Body of pancreas (tissue), 4 donors: ENCODE data around the gene SF3B3. TPM values are rescaled to one million over a fixed set of nuclear protein-coding genes. Genes with fewer than 3 reads are reported as not detected.

Experiments used
- ATAC-seq: fragments of 150-250 bp; one replicate; pipeline ENCODE4 v1.9.1; 2016
- DNase-seq, 4 donors: peaks; one replicate each; pipeline ENCODE4 v3.0.0-alpha.2; 2019
- H3K27ac ChIP-seq, 4 donors: fragments of 200-600 bp; sonication (generic); 1 replicate in 3 of 4; 2 replicates in 1 of 4; pipeline versions ENCODE4 v1.5.1 to v1.6.1; 2016 to 2019; ENCODE audit warnings: mild to moderate bottlenecking in 1 of 4, mixed read lengths in 1 of 4, moderate library complexity in 1 of 4
- H3K27me3 ChIP-seq, 2 donors: fragments of 200-600 bp; sonication (generic); one replicate each; pipeline ENCODE4 v1.6.0; 2016; ENCODE audit warnings: mild to moderate bottlenecking in 1 of 2
- H3K36me3 ChIP-seq, 2 donors: fragments of 200-600 bp; sonication (generic); replicated peaks in 1 of 2; 2 replicates each; pipeline ENCODE4 v1.5.1; 2016; ENCODE audit warnings: low read depth in 2 of 2; ENCODE audit not compliant: insufficient read depth in 1 of 2
- H3K4me1 ChIP-seq: fragments of 200-600 bp; sonication (generic); one replicate; pipeline ENCODE4 v1.6.0; 2016
- H3K4me3 ChIP-seq, 2 donors: fragments of 200-600 bp; sonication (generic); 1 replicate in 1 of 2; 2 replicates in 1 of 2; pipeline ENCODE4 v1.5.1; 2016 to 2019
- H3K9me3 ChIP-seq, 3 donors: fragments of 200-600 bp; sonication (generic); 1 replicate in 2 of 3; 2 replicates in 1 of 3; pipeline ENCODE4 v1.5.1; 2016
- CTCF ChIP-seq, 7 experiments: fragments of 450-650 bp in 4 of 7; fragments of 200-600 bp in 3 of 7; sonication (generic) in 3 of 7; IDR thresholded peaks; one replicate each; pipeline ENCODE4 v1.5.1; 2016 to 2019; ENCODE audit warnings: antibody characterized with exemption in 7 of 7
- POLR2A ChIP-seq, 3 donors: fragments of 450-650 bp; IDR thresholded peaks; one replicate each; pipeline ENCODE4 v1.6.1; 2016; ENCODE audit warnings: antibody characterized with exemption in 3 of 3, mild to moderate bottlenecking in 2 of 3
- WGBS, 2 donors: methylation state at CpG; one replicate each; pipeline ENCODE4 v1.1.5; 2017; 5-methylcytosine and 5-hydroxymethylcytosine counted together
- intact Hi-C: fragments of 100-400 bp; cut with DNase I; formaldehyde crosslinking; loops from one replicate; pipeline ENCODE4 v1.15.1; 2023
- total RNA-seq, 2 donors: library from RNA; depleted of rRNA; stranded (reverse); fragments of >200 nt; gene quantifications; one replicate each; pipeline ENCODE4 v1.1.0, GENCODE V29; 2016

The SF3B3 gene
- total RNA-seq = 10 to 100 TPM; 47.5 to 53.4 TPM

- H3K27me3 ChIP-seq = no peaks in the 10 kb centered on the region
- ATAC-seq = peak; percentile 86
- H3K4me1 ChIP-seq = peaks cover 42% of the 10 kb centered on the region
- no peaks in the 10 kb centered on the region for H3K9me3 ChIP-seq
- peak within 1 kb of the TSS; percentile 52 to 95 (median 79) for H3K27ac ChIP-seq
- intact Hi-C loops = no loop called here
- peak within 1 kb of the TSS; percentile 77 to 95 for H3K4me3 ChIP-seq
- WGBS, 2 donors = 0% methylated on average over 20 to 32 of the region's 32 CpGs
- TF ChIP-seq POLR2A (IDR thresholded peaks at IDR 0.05) (peak; percentile 20 to 86 (median 81)), CTCF (IDR thresholded peaks at IDR 0.05) (no peak)
- peak; percentile 64 to 77 (median 71) for DNase-seq
- peaks cover 1 to 5% of the 10 kb centered on the region in 2 donors for H3K36me3 ChIP-seq
Measured at GRCh38 chr16:70523743-70524398, at the start of gene SF3B3. SF3B3 (plus strand) TSS chr16:70523816; CDS start chr16:70526657, 2,841 bp downstream.

DNA sequence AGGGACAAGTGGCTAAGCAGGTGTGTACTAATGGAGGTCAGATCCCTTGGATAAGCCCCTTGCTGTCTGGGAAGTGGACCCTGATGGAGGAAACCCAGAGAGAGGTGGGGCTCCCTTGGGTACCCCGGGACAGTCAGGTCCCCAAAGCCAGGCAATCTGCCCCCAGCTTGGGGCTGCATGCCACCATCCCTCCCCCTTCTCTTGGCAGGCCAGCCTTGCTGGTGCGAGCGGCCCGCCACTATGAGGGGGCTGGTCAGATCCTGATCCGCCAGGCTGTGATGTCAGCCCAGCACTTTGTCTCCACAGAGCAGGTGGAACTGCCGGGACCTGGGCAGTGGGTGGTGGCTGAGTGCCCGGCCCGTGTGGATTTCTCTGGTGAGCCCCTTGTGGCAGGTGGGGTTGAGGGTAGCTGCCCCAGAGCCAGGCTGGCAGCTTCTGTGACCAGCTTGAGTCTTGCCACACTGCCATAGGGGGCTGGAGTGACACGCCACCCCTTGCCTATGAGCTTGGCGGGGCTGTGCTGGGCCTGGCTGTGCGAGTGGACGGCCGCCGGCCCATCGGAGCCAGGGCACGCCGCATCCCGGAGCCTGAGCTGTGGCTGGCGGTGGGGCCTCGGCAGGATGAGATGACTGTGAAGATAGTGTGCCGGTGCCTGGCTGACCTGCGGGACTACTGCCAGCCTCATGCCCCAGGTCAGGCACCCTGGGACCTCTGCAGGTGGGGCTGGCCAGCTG is 49.1 kb upstream of the SF3B3 start:
- no peak overlapping the region for H3K4me3 ChIP-seq
- no peaks in the 10 kb centered on the region for H3K9me3 ChIP-seq
- H3K27me3 ChIP-seq = no peaks in the 10 kb centered on the region
- H3K36me3 ChIP-seq = peaks cover 0 to 8% of the 10 kb centered on the region in 2 donors
- no peak for DNase-seq
- ATAC-seq = no peak
- TF ChIP-seq CTCF (IDR thresholded peaks at IDR 0.05) (no peak), POLR2A (IDR thresholded peaks at IDR 0.05) (no peak)
- WGBS, 2 donors = 92 to 93% methylated on average over 7 to 22 of the region's 22 CpGs
- no peak overlapping the region for H3K27ac ChIP-seq
- no peaks in the 10 kb centered on the region for H3K4me1 ChIP-seq
- intact Hi-C loops = no loop called here

- Histone ChIP-seq H3K27me3 (no peaks in the 10 kb centered on the region), H3K9me3 (no peaks in the 10 kb centered on the region), H3K4me1 (no peaks in the 10 kb centered on the region), H3K36me3 (peaks cover 0 to 13% of the 10 kb centered on the region in 2 donors), H3K4me3 (no peak overlapping the region), H3K27ac (no peak overlapping the region)
- TF ChIP-seq POLR2A (IDR thresholded peaks at IDR 0.05) (no peak), CTCF (IDR thresholded peaks at IDR 0.05) (no peak)
- 92% methylated on average over 9 to 24 of the region's 24 CpGs for WGBS, 2 donors
- intact Hi-C loops = no loop called here
- DNase-seq (no peak), ATAC-seq (no peak)
Measured at GRCh38 chr16:70475054-70475871, 48.4 kb upstream of the SF3B3 start.

- WGBS, 2 donors = 65 to 90% methylated on average over 2 to 11 of the region's 13 CpGs
- ATAC-seq (no peak), DNase-seq (peak in 1 of 4 donors; percentile 26)
- H3K27me3 ChIP-seq = no peaks in the 10 kb centered on the region
- H3K4me3 ChIP-seq = no peak overlapping the region
- H3K27ac ChIP-seq = no peak overlapping the region
- H3K4me1 ChIP-seq = no peaks in the 10 kb centered on the region
- no peaks in the 10 kb centered on the region for H3K9me3 ChIP-seq
- peaks cover 0 to 23% of the 10 kb centered on the region in 2 donors for H3K36me3 ChIP-seq
- no peak for TF ChIP-seq POLR2A (IDR thresholded peaks at IDR 0.05)
- no peak for TF ChIP-seq CTCF (IDR thresholded peaks at IDR 0.05)
- intact Hi-C loops = no loop called here
Measured at GRCh38 chr16:70476272-70477020, 47.2 kb upstream of the SF3B3 start.
